Limb (tissue), 2 donors: ENCODE data around the gene CFAP251.
"Not testable (repeated sequence)": the region's sequence is repeated elsewhere in the genome, so short reads cannot be mapped to it uniquely, and the experiment has no call there.

Experiments used
- DNase-seq, 2 donors: peaks; one replicate each; pipeline ENCODE4 v3.0.0-alpha.2; 2016; ENCODE audit errors: extremely low spot score in 2 of 2

CFAP251 gene

GRCh38 chr12:121903202-121903601 lies 15.2 kb upstream of the CFAP251 start:
- DNase-seq: no peak

- DNase-seq: no peak
Measured at GRCh38 chr12:121905746-121906145, 12.6 kb upstream of the CFAP251 start.

DNA sequence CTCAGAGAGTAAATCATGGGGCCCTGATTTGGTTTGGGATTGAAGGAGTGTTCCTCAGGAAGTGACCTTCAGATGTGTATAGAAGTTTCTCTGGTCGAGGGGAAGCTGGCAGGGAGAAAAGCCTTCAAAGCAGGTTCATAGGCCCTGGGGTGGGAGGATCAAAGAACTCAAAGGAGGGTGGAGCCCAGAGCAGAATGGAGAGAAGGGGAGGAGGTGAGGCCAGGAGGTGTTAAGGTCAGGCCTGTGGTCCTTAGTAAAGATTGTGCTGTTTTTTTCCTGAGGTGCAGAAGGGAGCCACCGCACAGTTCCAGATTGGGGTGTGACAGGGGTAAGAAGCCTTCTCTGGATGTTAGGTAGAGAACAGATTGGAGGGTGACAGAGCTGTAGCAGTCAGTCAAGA lies 9.7 kb upstream of the CFAP251 start:
- DNase-seq: no peak

GRCh38 chr12:121911824-121912585 lies 6.4 kb upstream of the CFAP251 start:
- DNase-seq: no peak

- DNase-seq: no peak
Measured at GRCh38 chr12:121915841-121916321, 2.5 kb upstream of the CFAP251 start.

DNA sequence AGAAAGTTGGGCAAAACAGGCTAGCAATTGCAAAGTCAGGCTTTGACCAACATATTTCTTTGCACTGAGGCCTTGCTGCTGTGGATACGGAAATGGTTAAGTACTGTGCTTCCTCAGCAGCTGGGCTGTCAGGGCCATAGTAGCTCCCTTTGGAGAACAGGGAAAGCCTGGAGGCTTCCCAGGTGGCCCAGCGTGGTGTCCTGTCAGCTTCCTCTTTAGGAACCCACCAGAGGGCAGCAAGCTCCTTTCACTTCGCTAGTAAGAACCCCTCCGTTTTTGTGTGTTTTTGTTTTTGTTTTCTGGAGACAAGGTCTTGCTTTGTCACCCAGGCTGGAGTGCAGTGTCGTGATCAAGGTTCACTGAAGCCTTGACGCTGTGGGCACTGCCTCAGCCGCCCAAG lies 1.7 kb upstream of the CFAP251 start:
- DNase-seq: peak in 1 of 2 donors; percentile 15

- DNase-seq: no peak
Measured at GRCh38 chr12:121918679-121919038, 267 bp downstream of the CFAP251 start.

DNA sequence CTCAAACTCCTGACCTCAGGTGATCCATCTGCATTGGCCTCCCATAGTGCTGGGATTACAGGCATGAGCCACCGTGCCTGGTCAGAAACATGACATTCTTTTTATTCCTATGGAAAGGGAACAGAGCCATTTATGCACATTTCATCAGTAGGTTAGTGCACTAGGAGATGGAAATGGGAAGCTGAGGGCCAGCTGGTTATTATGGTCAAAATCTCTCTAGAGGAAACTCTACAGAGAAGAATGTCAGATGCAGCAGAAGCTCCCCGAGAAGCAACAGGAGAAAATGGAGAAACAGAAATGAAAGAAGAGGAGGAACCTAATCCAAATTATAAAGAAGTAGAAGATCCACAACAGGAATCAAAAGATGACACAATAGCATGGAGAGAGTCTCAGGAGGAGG lies 2.7 kb downstream of the CFAP251 start:
- no peak for DNase-seq

DNA sequence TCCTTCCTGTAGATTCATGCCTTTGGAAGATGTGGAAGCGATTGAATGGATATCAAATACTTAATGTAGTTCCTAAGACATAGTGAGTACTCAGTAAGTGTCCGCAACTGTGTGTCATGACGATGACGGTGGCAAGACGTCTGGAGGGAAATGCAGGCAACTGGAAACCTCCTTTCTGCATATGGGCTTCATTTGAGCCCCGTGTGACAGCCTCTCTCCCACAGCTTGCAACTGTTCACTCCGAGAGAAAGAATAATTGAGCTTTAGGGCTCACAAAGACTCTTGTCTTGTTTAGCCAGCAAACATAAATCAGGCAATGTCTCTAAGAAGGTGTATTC lies 6.9 kb downstream of the CFAP251 start:
- peak; percentile 13 to 42 for DNase-seq

DNA sequence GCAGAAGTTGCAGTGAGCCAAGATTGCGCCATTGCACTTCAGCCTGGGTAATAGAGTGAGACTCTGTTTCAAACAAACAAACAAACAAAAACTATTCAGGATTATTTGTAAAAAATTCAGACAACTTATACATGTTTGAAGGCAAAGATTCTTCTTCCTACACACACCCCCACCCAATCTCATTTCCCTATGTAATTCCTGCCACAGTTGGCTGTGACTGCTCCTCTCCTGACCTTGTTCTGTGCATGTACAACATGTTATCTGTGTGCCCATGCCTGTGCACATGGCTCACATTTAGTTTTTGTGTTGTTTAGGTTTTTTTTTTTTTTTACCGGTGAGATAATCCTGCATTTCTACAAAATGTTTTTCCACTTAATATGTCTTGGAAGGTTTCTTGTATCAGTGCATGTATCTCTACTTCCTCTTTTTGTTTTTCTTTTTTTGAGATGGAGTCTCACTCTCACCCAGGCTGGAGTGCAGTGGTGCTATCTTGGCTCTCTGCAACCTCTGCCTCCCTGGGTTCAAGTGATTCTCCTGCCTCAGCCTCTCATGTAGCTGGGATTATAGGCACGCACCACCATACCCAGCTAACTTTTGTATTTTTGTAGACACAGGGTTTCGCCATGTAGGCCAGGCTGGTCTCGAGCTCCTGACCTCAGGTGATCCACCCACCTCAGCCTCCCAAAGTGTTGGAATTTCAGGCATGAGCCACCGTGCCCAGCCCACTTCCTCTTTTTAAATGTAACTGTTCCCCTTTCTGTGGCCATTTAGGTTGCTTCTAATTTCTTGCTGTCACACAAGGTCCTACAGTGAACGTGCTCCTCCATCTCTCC lies 8.7 kb downstream of the CFAP251 start:
- no peak for DNase-seq

DNA sequence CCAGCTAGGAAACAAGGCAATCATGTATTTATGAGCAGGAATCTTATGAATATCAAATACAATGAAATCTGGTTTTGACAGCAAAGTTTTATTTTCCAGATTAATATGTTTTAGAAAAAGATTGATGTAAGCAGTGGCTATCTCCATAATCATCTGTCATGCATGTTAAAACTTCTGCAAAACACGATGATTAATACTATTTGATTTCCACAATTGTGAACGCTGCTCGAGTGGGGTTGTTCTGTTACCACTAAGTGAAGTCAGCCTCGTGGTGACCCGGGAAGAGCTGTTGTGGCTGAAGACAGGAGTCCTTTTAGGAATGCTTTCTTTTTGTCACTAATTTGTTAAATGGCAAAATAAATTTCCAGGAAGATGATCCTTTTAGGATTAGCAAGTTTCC lies 9.4 kb downstream of the CFAP251 start:
- no peak for DNase-seq

DNA sequence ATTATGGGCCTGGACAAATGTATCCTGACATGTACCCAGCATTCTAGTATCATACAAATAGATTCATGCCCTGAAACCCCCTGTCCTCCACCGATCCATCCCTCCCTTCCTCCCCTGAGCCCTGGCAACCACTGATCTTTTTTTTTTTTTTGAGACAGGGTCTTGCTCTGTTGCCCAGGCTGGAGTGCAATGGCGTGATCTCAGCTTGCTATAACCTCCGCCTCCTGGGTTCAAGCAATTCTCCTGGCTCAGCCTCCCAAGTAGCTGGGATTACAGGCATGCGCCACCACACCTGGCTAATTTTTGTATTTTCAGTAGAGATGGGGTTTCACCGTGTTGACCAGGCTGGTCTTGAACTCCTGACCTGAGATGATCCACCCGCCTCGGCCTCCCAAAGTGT lies 11.2 kb downstream of the CFAP251 start:
- DNase-seq: not testable (repeated sequence)

GRCh38 chr12:121930862-121931261 lies 12.5 kb downstream of the CFAP251 start:
- DNase-seq: no peak

DNA sequence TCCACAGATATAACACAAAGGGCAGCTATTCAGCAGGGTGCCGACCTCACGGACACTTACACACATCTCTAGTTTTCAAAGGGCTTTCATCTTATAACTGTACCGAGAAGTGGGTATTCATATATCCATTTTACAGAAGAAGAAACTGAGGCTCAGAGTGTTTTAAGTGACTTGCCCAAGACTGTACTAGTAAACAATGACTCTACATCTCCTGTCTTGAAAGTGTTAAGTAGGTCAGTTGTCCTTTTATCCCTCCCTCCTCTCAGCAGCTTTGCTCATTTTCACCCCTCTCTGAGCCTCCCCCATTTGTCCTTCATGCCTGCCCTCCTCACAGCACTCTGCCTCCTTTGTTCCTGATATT lies 13.8 kb downstream of the CFAP251 start:
- no peak for DNase-seq

DNA sequence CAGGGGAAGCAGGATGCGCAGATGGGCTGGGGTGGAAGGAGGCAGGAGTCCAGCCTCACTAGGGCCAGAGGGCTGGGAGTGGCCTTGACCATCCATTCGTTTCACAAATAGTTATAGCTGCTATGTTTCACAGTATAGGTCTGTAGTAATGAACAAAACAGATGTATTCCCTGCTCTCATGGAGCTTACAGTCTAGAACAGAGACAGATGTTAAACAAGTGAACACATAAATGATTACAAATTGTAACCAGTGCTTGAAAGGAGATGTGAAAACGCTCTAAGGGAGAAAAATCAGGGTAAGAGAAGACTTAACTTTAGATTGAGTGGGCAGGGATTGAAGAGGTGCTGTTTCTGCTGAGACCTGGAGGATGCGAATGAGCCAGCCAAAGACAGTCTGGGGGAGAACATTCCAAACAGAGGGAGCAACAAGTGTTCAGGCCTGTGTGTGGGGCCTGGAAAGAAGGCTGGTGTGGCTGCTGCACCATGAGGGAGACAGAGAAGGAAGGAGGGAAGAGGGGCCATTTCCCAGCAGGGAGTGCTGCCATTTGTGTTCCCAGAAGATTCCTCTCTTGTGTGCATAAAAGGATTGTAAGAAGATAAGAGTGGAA lies 14.6 kb downstream of the CFAP251 start:
- DNase-seq: no peak

DNA sequence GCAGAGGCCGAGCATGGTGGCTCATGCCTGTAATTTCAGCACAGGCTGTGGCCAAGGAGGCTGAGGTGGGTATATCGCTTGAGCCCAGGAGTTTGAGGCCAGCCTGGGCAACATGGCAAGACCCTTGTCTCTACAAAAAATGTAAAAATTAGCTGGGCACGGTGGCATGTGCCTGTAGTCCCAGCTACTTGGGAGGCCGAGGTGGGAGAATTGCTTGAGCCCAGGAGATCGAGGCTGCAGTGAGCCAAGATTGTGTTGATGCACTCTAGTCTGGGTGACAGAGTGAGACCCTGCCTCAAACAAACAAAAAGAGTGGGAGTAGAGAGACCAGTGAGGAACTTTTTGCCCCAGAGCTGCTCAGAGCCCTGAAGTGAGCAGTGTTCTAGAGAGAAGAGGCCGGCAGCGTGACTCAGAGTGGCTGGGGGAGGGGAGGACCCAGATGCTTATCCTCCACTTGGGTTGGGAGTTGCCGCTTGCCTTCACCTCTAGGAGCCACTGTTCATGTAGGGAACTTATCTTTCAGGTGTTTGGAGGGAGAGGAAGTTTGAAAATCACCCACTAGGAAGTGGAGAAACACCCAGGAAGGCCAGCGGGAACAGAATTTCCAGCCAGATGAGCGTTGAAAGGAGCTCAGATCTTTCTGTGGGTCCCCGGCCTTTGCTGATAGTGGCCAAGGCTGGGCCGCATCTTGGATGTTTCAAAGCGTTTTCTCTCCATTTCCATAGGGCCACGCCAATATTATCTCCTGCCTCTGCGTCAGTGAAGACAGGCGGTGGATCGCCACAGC lies 15.3 kb downstream of the CFAP251 start:
- no peak for DNase-seq

- no peak for DNase-seq
Measured at GRCh38 chr12:121934309-121934664, 15.9 kb downstream of the CFAP251 start.

- no peak for DNase-seq
Measured at GRCh38 chr12:121937654-121938053, 19.3 kb downstream of the CFAP251 start.

- DNase-seq: no peak
Measured at GRCh38 chr12:121939186-121939585, 20.8 kb downstream of the CFAP251 start.

DNA sequence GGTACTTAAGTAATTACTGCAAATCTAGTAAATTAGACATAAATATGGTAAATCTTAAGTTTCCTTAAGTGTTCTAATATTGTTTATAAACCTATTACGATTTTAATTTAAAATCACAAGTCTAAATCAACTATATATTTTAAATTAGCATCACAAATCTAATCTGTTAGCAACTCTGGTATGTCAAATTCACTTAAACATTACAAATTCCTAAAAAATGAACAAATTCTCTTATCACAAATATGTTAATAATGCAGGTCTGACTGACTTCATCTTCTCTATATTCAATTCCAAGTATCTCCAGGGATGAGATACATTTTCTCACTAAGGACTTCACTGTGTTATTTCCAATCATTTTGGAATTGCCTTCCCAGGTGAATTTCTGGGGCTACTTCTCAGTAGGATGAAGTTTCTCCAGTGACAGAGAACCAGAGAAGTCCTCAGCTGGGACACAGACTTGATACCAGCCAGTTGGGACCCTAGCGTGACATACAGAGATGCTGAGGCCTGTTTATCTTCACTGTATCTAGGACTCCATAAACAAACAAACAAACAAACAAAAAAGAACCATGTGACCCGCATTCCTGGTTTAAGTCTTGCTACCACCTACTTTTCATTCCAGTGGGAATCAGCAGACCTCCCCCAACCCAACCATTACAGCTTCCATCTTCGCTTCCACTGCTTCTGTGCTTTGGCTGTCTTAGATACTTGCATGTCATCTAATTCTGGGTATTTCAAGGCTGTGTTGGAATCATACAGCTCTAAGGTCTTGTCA lies 21.8 kb downstream of the CFAP251 start:
- no peak for DNase-seq

DNA sequence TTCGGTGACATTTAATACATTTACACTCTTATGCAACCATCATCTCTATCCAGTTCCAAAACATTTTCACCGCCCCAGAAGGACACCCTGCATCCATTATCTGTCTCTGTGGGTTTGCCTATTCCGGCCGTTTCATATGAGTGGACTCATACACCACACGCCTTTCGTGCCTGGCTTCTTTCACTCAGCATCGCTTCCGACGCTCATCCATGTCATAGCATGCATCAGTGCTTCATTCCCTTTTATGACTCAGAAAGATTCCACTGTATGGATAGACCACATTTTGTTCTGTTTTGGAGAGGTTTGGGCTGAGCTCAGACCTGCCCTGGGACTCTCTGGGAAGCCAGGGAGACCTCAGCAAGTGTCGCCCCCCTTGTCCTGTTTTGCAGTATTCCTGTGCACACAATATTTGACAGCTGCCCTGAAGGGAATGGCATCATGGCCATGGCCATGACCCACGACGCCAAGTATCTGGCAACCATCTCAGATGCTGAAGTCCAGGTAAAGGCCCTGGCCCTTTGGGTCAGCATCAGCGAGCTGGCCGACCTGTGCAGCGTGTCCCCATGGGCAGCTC lies 23.8 kb downstream of the CFAP251 start:
- DNase-seq: no peak
